PC-9 (cell line): Measurements from ENCODE around the gene COL27A1. TPM values are rescaled to one million over a fixed set of nuclear protein-coding genes. Genes with fewer than 3 reads are reported as not detected.

Source experiments
- BruUV-seq: library from RNA; stranded (reverse); fragments of 400-500 nt; replicated peaks from 2 replicates; lab custom pipeline; 2021; lab: Mats Ljungman, UMichigan
- CTCF ChIA-PET: fragments of 300-600 bp; sonication (Branson Sonifier 250); formaldehyde crosslinking; loops from one replicate; lab custom pipeline; 2022; ENCODE audit warnings: antibody characterized with exemption; lab: Charles Lee
- POLR2A ChIA-PET: fragments of 300-600 bp; sonication (Branson Sonifier 250); formaldehyde crosslinking; loops from one replicate; lab custom pipeline; 2022; ENCODE audit warnings: antibody characterized with exemption; ENCODE audit not compliant: unreplicated experiment; lab: Charles Lee
- DNase-seq, 2 experiments: peaks; one replicate each; pipeline versions ENCODE4 v3.0.0 to v3.0.0-alpha.2; 2015 to 2022; ENCODE audit warnings: mixed read lengths in 1 of 2
- H2AFZ ChIP-seq: fragments of 200-600 bp; sonication (generic); 2 replicates; pipeline ENCODE4 v1.8.1; 2017; ENCODE audit warnings: antibody characterized with exemption
- H3F3A ChIP-seq: fragments of 200-600 bp; sonication (generic); 2 replicates; pipeline ENCODE4 v1.8.1; 2017; ENCODE audit warnings: antibody characterized with exemption, mild to moderate bottlenecking, low read depth; ENCODE audit not compliant: insufficient read depth
- H3K27ac ChIP-seq: fragments of 200-600 bp; sonication (generic); 2 replicates; pipeline ENCODE4 v1.6.1; 2016; ENCODE audit warnings: mixed run types
- H3K27me3 ChIP-seq: fragments of 200-600 bp; sonication (generic); 2 replicates; pipeline ENCODE4 v1.6.1; 2016; ENCODE audit warnings: low read depth, mixed run types; ENCODE audit not compliant: insufficient read depth
- H3K36me3 ChIP-seq: fragments of 200-600 bp; sonication (generic); 2 replicates; pipeline ENCODE4 v1.6.1; 2016; ENCODE audit warnings: low read depth, mixed run types
- H3K4me1 ChIP-seq: fragments of 200-600 bp; sonication (generic); replicated peaks from 2 replicates; pipeline ENCODE4 v1.6.1; 2016; ENCODE audit warnings: mixed run types; ENCODE audit not compliant: insufficient read depth
- H3K4me2 ChIP-seq: fragments of 200-600 bp; sonication (generic); 2 replicates; pipeline ENCODE4 v1.6.1; 2017; ENCODE audit warnings: mixed run types
- H3K4me3 ChIP-seq: fragments of 200-600 bp; sonication (generic); 2 replicates; pipeline ENCODE4 v1.6.1; 2016; ENCODE audit warnings: mixed run types
- H3K79me2 ChIP-seq: fragments of 200-600 bp; sonication (generic); 2 replicates; pipeline ENCODE4 v1.6.1; 2017; ENCODE audit warnings: low read depth, mixed run types
- H3K9me2 ChIP-seq: fragments of 200-600 bp; sonication (generic); 2 replicates; pipeline ENCODE4 v1.8.1; 2017; ENCODE audit warnings: mild to moderate bottlenecking; ENCODE audit not compliant: insufficient read depth
- H3K9me3 ChIP-seq: fragments of 200-600 bp; sonication (generic); 2 replicates; pipeline ENCODE4 v1.8.1; 2016; ENCODE audit warnings: low read depth; ENCODE audit not compliant: insufficient read depth
- H4K20me1 ChIP-seq: fragments of 200-600 bp; sonication (generic); 2 replicates; pipeline ENCODE4 v1.8.1; 2017; ENCODE audit not compliant: insufficient read depth
- EZH2 ChIP-seq: fragments of 200-600 bp; sonication (generic); IDR thresholded peaks from 2 replicates; pipeline ENCODE4 v1.8.0; 2017; ENCODE audit warnings: antibody characterized with exemption, low read depth
- intact Hi-C: fragments of 100-400 bp; cut with micrococcal nuclease; formaldehyde crosslinking; loops from one replicate; pipeline ENCODE4 v1.10.0; 2022; ENCODE audit not compliant: unreplicated experiment
- total RNA-seq: library from RNA; stranded (reverse); gene quantifications from 2 replicates; pipeline ENCODE4 v1.2.3, GENCODE V29; 2021
- TF ChIP-seq, protein P1 (sequence below): fragments of 200-600 bp; sonication (generic); conservative IDR thresholded peaks from 2 replicates; pipeline ENCODE4 v1.6.1; 2017; ENCODE audit warnings: mixed run types, antibody characterized with exemption, mild to moderate bottlenecking, moderate library complexity

COL27A1 gene
- total RNA-seq, 1 experiment from 2014 or later = 0.39 TPM

DNA sequence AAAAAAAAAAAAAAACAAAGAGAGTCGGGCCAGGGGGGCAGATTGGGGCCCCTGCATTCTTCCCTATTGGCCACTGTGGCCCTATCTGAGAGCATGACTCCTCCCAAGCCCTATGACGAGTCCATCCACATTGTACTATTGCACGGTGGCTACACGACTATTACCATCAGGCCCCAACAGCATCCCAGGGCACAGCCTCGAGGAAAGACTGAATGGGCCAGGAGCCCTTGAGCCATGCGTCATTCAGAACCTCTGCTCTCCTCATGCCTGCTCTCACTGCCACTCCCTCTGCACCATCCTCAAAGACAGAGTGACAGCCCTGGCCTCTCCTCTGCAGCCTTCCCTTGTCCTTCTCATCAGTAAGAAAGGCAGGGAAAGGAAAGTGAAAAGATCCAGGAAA is 147.4 kb downstream of the COL27A1 start:
- H3K79me2 ChIP-seq = no peaks in the 10 kb centered on the region
- H3F3A ChIP-seq = no peaks in the 10 kb centered on the region
- H3K9me3 ChIP-seq = no peaks in the 10 kb centered on the region
- no peak overlapping the region for H3K4me3 ChIP-seq
- POLR2A ChIA-PET = no interaction called here
- CTCF ChIA-PET = no interaction called here
- no TSS peak for BruUV-seq
- no peak overlapping the region for H2AFZ ChIP-seq
- no peak overlapping the region for H3K27ac ChIP-seq
- no peaks in the 10 kb centered on the region for H3K9me2 ChIP-seq
- H4K20me1 ChIP-seq = no peaks in the 10 kb centered on the region
- no peak for DNase-seq
- no peak overlapping the region for H3K4me2 ChIP-seq
- H3K4me1 ChIP-seq = no peaks in the 10 kb centered on the region
- 0 out of 2 replicates have a peak, but pooled peaks cover 4% of the 10 kb centered on the region for H3K27me3 ChIP-seq
- H3K36me3 ChIP-seq = no peaks in the 10 kb centered on the region
- intact Hi-C loops = no loop called here
- TF ChIP-seq EZH2 = no peak
- TF ChIP-seq, protein P1, sequence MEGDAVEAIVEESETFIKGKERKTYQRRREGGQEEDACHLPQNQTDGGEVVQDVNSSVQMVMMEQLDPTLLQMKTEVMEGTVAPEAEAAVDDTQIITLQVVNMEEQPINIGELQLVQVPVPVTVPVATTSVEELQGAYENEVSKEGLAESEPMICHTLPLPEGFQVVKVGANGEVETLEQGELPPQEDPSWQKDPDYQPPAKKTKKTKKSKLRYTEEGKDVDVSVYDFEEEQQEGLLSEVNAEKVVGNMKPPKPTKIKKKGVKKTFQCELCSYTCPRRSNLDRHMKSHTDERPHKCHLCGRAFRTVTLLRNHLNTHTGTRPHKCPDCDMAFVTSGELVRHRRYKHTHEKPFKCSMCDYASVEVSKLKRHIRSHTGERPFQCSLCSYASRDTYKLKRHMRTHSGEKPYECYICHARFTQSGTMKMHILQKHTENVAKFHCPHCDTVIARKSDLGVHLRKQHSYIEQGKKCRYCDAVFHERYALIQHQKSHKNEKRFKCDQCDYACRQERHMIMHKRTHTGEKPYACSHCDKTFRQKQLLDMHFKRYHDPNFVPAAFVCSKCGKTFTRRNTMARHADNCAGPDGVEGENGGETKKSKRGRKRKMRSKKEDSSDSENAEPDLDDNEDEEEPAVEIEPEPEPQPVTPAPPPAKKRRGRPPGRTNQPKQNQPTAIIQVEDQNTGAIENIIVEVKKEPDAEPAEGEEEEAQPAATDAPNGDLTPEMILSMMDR = no peak

DNA sequence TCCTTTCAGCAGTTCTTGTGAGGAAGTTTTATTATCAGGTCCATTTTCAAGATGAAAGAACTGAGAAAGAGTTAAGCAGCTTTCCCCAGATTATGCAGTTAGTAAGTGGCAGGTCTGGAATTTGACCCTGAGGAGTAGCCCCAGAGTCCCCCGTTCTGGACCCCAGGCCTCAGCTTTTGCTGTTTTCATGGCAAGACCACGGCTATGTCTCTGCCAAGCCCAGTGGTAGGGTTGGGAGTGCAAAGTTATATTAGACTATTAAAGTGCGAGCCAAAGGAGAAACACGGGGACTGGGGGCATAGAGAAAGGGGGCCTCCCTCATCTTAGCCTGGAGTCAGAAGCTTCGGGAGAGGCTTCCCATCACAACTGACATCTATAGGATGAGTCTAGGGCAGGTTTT is 148.2 kb downstream of the COL27A1 start:
- H2AFZ ChIP-seq = no peak overlapping the region
- no TSS peak for BruUV-seq
- H3K9me3 ChIP-seq = no peaks in the 10 kb centered on the region
- H3K4me1 ChIP-seq = no peaks in the 10 kb centered on the region
- intact Hi-C loops = no loop called here
- DNase-seq = no peak
- no peak overlapping the region for H3K4me3 ChIP-seq
- no peaks in the 10 kb centered on the region for H3F3A ChIP-seq
- TF ChIP-seq, protein P1 = no peak
- TF ChIP-seq EZH2 = no peak
- H3K36me3 ChIP-seq = no peaks in the 10 kb centered on the region
- CTCF ChIA-PET = interaction anchor here (1.4 kb wide), 1 partner anchor 222 kb away, joined by 4 read pairs; no protein-coding TSS in a partner anchor
- H3K27ac ChIP-seq = no peak overlapping the region
- no peak overlapping the region for H3K4me2 ChIP-seq
- no peaks in the 10 kb centered on the region for H3K79me2 ChIP-seq
- H4K20me1 ChIP-seq = no peaks in the 10 kb centered on the region
- POLR2A ChIA-PET = no interaction called here
- H3K9me2 ChIP-seq = no peaks in the 10 kb centered on the region
- 0 out of 2 replicates have a peak, but pooled peaks cover 4% of the 10 kb centered on the region for H3K27me3 ChIP-seq

DNA sequence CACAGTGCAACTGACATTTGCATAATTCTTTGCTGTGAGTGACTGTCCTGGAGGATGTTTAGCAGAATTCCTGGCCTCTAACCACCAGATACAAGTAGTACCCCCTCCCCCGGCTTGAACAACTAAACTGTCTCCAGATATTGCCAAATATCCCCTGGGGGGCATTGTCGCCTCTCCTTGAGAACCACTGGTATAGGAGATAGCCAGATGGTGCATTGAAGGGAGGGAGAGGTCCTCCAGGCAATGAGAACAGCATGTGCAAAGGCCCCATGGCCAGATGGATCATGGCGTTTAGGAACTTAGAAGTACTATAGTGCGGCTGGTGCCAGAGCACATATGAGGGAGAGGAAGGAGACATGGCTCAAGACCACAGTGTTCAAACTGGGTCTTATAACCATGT is 148.6 kb downstream of the COL27A1 start:
- TF ChIP-seq, protein P1 = no peak
- no peak for TF ChIP-seq EZH2
- no peak overlapping the region for H2AFZ ChIP-seq
- no peaks in the 10 kb centered on the region for H4K20me1 ChIP-seq
- no peaks in the 10 kb centered on the region for H3K9me2 ChIP-seq
- no TSS peak for BruUV-seq
- H3K4me1 ChIP-seq = no peaks in the 10 kb centered on the region
- H3F3A ChIP-seq = no peaks in the 10 kb centered on the region
- intact Hi-C loops = no loop called here
- H3K27ac ChIP-seq = no peak overlapping the region
- ChIA-PET POLR2A (interaction anchor here (0.6 kb wide), 1 partner anchor 586 kb away, joined by 5 read pairs; no protein-coding TSS in a partner anchor), CTCF (interaction anchor here (1.4 kb wide), 1 partner anchor 222 kb away, joined by 4 read pairs; no protein-coding TSS in a partner anchor)
- H3K4me3 ChIP-seq = no peak overlapping the region
- no peak for DNase-seq
- no peak overlapping the region for H3K4me2 ChIP-seq
- no peaks in the 10 kb centered on the region for H3K9me3 ChIP-seq
- no peaks in the 10 kb centered on the region for H3K36me3 ChIP-seq
- H3K79me2 ChIP-seq = no peaks in the 10 kb centered on the region
- H3K27me3 ChIP-seq = 0 out of 2 replicates have a peak, but pooled peaks cover 6% of the 10 kb centered on the region
